ENCODE measurements around the gene HECTD1. TPM values are rescaled to one million over a fixed set of nuclear protein-coding genes. Genes with fewer than 3 reads are reported as not detected.
"Not testable (repeated sequence)": the region's sequence is repeated elsewhere in the genome, so short reads cannot be mapped to it uniquely, and the experiment has no call there.

Gene HECTD1
- total RNA-seq, 2 donors from 2014 or later = 99.1 to 135 TPM

DNA sequence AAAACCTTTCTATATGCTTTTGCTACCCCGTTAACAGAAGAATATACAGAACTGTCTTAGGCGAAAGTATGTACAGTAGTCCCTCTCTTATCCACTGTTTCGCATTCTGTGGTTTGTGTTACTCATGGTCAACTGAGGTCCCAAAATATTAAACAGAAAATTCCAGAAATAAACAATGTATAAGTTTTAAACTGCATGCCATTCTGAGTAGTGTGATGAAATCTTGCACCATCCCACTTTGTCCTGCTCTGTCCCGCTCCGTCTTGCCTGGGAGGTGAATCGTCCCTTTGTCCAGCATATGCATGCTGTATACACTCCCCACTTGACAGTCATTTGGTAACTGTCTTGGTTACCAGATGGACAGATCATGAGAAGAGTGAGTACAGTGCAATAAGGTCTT, 111.3 kb downstream of the HECTD1 start:
- H3K4me3 Mint-ChIP-seq = no peak overlapping the region
- no peak overlapping the region for H3K27ac Mint-ChIP-seq
- H3K36me3 Mint-ChIP-seq = peaks cover 18% of the 10 kb centered on the region
- no peaks in the 10 kb centered on the region for H3K4me1 Mint-ChIP-seq (ENCODE audit: low read depth in 2 of 2)
- no peaks in the 10 kb centered on the region for H3K9me3 Mint-ChIP-seq
- DNase-seq (ENCODE audit: low spot score) (no peak), ATAC-seq (no peak)
- H3K27me3 Mint-ChIP-seq = no peaks in the 10 kb centered on the region

DNA sequence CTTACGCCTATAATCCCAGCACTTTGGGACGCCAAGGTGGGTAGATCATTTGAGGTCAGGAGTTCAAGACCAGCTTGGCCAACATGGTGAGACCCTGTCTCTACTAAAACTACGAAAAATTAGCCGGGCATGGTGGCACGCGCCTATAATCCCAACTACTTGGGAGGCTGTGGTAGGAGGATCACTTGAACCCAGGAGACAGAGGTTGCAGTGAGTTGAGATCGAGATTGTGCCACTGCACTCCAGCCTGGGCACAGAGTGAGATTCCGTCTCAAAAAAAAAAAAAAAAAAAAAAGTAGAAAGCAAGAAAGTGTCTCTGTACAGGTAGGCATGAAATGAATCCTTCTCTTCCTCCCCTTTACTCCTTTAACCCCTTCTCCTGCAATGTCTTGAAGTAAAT, 111.8 kb downstream of the HECTD1 start:
- H3K27me3 Mint-ChIP-seq; DNase-seq (ENCODE audit: low spot score); H3K9me3 Mint-ChIP-seq; H3K4me1 Mint-ChIP-seq (ENCODE audit: low read depth in 2 of 2); ATAC-seq; H3K27ac Mint-ChIP-seq; H3K4me3 Mint-ChIP-seq: not testable (repeated sequence)
- peaks cover 15% of the 10 kb centered on the region for H3K36me3 Mint-ChIP-seq

DNA sequence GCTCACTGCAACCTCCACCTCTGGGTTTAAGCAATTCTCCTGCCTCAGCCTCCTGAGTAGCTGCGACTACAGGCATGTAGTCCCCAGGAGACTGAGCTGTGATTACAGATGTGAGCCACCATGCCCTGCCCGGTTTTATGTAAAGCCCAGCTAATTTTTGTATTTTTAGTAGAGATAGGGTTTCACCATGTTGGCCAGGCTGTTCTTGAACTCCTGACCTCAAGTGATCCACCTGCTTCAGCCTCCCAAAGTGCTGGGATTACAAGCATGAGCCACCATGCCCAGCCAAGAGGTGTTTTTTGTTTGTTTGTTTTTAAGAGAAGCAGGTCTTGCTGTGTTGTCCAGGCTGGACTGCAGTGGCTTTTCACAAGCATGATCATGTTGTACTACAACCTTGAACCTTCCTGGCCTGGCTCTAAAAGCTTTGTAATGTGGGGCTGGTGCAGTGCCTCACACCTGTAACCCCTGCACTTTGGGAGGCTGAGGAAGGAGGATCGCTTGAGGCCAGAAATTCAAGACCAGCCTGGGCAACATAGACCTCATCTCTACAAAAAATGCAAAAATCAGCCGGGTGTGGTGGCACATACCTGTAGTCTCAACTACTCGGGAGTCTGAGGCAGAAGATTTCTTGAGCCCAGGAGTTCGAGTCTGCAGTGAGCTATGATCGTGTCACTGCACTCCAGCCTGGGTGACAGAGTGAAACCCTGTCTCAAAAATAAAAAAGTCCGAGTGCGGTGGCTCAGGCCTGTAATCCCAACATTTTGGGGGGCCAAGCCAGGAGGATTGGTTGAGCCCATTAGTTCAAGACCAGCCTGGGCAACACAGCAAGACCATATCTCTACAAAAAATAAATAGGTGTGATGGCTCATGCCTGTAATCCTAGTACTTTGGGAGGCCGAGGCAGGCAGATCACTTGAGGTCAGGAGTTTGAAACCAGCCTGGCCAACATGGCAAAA, 113.4 kb downstream of the HECTD1 start:
- H3K27me3 Mint-ChIP-seq = not testable (repeated sequence)

DNA sequence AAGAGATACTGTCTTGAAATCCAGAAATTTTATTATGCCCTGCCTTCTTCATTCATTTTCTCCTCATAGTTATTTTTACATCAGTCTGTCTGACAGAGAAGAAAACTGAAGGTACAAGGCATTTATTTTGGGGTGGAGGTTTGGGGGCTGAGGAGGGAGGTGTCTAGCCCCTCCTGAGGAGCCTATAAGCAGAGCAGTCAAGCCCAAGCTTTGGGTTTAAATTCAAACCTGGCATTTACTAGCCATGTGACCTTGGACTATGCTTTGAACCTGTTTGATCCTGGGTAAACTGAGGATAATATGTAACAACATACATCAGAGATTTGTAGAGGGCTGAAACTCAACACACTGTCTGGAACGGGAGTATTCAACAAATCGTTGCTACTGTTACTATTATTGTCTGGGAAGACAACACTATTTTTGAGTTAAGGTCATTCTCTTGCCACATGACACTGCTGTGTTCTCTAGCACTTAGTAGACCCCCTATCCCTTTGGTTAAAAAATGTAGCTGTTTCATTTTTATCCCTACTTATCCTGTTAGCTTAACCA, 115.4 kb downstream of the HECTD1 start:
- no peaks in the 10 kb centered on the region for H3K36me3 Mint-ChIP-seq
- H3K4me1 Mint-ChIP-seq (ENCODE audit: low read depth in 2 of 2) = no peaks in the 10 kb centered on the region
- no peak overlapping the region for H3K27ac Mint-ChIP-seq
- H3K4me3 Mint-ChIP-seq = no peak overlapping the region
- H3K27me3 Mint-ChIP-seq = no peaks in the 10 kb centered on the region
- ATAC-seq = no peak
- no peak for DNase-seq (ENCODE audit: low spot score)
- no peaks in the 10 kb centered on the region for H3K9me3 Mint-ChIP-seq

More for the DNA sequence above, 113.4 kb downstream of the HECTD1 start:
- H3K4me3 Mint-ChIP-seq; H3K36me3 Mint-ChIP-seq; DNase-seq (ENCODE audit: low spot score); H3K9me3 Mint-ChIP-seq; H3K27ac Mint-ChIP-seq; H3K4me1 Mint-ChIP-seq (ENCODE audit: low read depth in 2 of 2); ATAC-seq: not testable (repeated sequence)

GRCh38 chr14:31090883-31091764, 116.5 kb downstream of the HECTD1 start:
- H3K27me3 Mint-ChIP-seq = no peaks in the 10 kb centered on the region
- no peaks in the 10 kb centered on the region for H3K36me3 Mint-ChIP-seq
- no peak overlapping the region for H3K4me3 Mint-ChIP-seq
- DNase-seq (ENCODE audit: low spot score) = no peak
- no peaks in the 10 kb centered on the region for H3K9me3 Mint-ChIP-seq
- H3K4me1 Mint-ChIP-seq (ENCODE audit: low read depth in 2 of 2) = no peaks in the 10 kb centered on the region
- H3K27ac Mint-ChIP-seq = no peak overlapping the region
- no peak for ATAC-seq

GRCh38 chr14:31086466-31086865, 121.1 kb downstream of the HECTD1 start:
- not testable (repeated sequence) for H3K9me3 Mint-ChIP-seq; H3K4me1 Mint-ChIP-seq (ENCODE audit: low read depth in 2 of 2); H3K4me3 Mint-ChIP-seq; H3K27me3 Mint-ChIP-seq; H3K27ac Mint-ChIP-seq; ATAC-seq; DNase-seq (ENCODE audit: low spot score); H3K36me3 Mint-ChIP-seq

DNA sequence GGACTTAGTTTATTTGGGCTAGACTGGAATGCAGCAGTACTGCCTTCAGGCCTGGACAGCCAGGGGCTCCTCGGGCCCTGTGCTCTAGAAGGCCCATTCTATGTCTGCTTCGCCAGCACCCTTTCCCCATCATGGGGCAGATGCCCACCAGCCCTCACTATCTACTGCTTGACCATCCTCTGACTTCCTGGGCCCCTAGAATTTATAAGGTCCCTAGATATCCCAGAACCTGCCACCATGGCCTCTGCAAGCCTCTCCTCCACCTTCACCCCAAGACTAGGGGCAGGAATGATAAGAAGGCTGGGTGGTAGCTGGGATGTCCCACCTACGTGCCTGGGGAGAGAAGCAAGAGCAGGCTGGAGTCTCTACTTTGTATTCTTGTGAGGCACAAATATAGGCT, 122.6 kb downstream of the HECTD1 start:
- Mint-ChIP-seq H3K27me3 (no peaks in the 10 kb centered on the region), H3K4me3 (no peak overlapping the region), H3K4me1 (ENCODE audit: low read depth in 2 of 2) (no peaks in the 10 kb centered on the region), H3K27ac (no peak overlapping the region), H3K9me3 (no peaks in the 10 kb centered on the region), H3K36me3 (no peaks in the 10 kb centered on the region)
- DNase-seq (ENCODE audit: low spot score) = no peak
- ATAC-seq = no peak

- Mint-ChIP-seq H3K4me1 (ENCODE audit: low read depth in 2 of 2) (no peaks in the 10 kb centered on the region), H3K9me3 (no peaks in the 10 kb centered on the region), H3K36me3 (no peaks in the 10 kb centered on the region), H3K27me3 (no peaks in the 10 kb centered on the region), H3K27ac (no peak overlapping the region), H3K4me3 (no peak overlapping the region)
- no peak for ATAC-seq
- DNase-seq (ENCODE audit: low spot score) = no peak
Measured at GRCh38 chr14:31084385-31084784, 123.2 kb downstream of the HECTD1 start.

GRCh38 chr14:31083781-31084180, 123.8 kb downstream of the HECTD1 start:
- Mint-ChIP-seq H3K4me1 (ENCODE audit: low read depth in 2 of 2) (no peaks in the 10 kb centered on the region), H3K4me3 (no peak overlapping the region), H3K9me3 (no peaks in the 10 kb centered on the region), H3K36me3 (no peaks in the 10 kb centered on the region), H3K27ac (no peak overlapping the region), H3K27me3 (no peaks in the 10 kb centered on the region)
- ATAC-seq = no peak
- no peak for DNase-seq (ENCODE audit: low spot score)

- H3K36me3 Mint-ChIP-seq = no peaks in the 10 kb centered on the region
- no peak overlapping the region for H3K4me3 Mint-ChIP-seq
- no peaks in the 10 kb centered on the region for H3K9me3 Mint-ChIP-seq
- H3K4me1 Mint-ChIP-seq (ENCODE audit: low read depth in 2 of 2) = no peaks in the 10 kb centered on the region
- H3K27me3 Mint-ChIP-seq = no peaks in the 10 kb centered on the region
- DNase-seq (ENCODE audit: low spot score) = no peak
- no peak for ATAC-seq
- no peak overlapping the region for H3K27ac Mint-ChIP-seq
Measured at GRCh38 chr14:31080484-31080883, 127.1 kb downstream of the HECTD1 start.

- Mint-ChIP-seq H3K27me3 (no peaks in the 10 kb centered on the region), H3K36me3 (peaks cover 4% of the 10 kb centered on the region), H3K4me1 (ENCODE audit: low read depth in 2 of 2) (no peaks in the 10 kb centered on the region), H3K4me3 (no peak overlapping the region), H3K9me3 (no peaks in the 10 kb centered on the region), H3K27ac (no peak overlapping the region)
- no peak for DNase-seq (ENCODE audit: low spot score)
- no peak for ATAC-seq
Measured at GRCh38 chr14:31080056-31080455, 127.5 kb downstream of the HECTD1 start.

DNA sequence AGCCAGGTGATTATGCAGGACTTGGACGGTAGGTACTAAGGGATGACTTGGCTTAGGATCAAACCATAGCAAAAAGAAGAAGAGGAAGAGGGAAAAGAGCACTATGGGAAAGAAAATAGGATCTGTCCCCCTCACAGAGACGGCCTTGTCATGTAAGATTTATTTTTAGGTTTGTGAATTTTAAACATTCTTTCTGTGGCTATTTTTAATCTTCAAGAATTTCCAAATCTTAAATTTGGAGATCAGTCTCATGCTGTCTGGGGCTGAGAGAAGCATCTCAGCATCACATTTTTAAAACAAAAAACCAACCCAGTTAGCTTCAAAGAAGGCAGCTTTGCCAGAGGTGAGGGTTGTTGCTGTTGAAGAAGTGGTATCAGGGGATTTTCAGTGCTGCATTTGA, 128.8 kb downstream of the HECTD1 start:
- no peaks in the 10 kb centered on the region for H3K4me1 Mint-ChIP-seq (ENCODE audit: low read depth in 2 of 2)
- H3K36me3 Mint-ChIP-seq = peaks cover 6% of the 10 kb centered on the region
- ATAC-seq = no peak

GRCh38 chr14:31075144-31075543, 132.4 kb downstream of the HECTD1 start:
- H3K4me3 Mint-ChIP-seq = no peak overlapping the region
- H3K4me1 Mint-ChIP-seq (ENCODE audit: low read depth in 2 of 2) = no peaks in the 10 kb centered on the region
- DNase-seq (ENCODE audit: low spot score) = no peak
- no peaks in the 10 kb centered on the region for H3K9me3 Mint-ChIP-seq
- no peak for ATAC-seq
- no peak overlapping the region for H3K27ac Mint-ChIP-seq
- no peaks in the 10 kb centered on the region for H3K27me3 Mint-ChIP-seq
- H3K36me3 Mint-ChIP-seq = peaks cover 6% of the 10 kb centered on the region

More for the DNA sequence above, 128.8 kb downstream of the HECTD1 start:
- H3K4me3 Mint-ChIP-seq = no peak overlapping the region
- no peak for DNase-seq (ENCODE audit: low spot score)
- H3K27ac Mint-ChIP-seq = no peak overlapping the region
- H3K27me3 Mint-ChIP-seq = no peaks in the 10 kb centered on the region
- H3K9me3 Mint-ChIP-seq = no peaks in the 10 kb centered on the region

GRCh38 chr14:31071151-31071550, 136.4 kb downstream of the HECTD1 start:
- H3K36me3 Mint-ChIP-seq = peaks cover 6% of the 10 kb centered on the region
- DNase-seq (ENCODE audit: low spot score) = no peak
- H3K27me3 Mint-ChIP-seq = no peaks in the 10 kb centered on the region
- no peak for ATAC-seq
- H3K9me3 Mint-ChIP-seq = no peaks in the 10 kb centered on the region
- no peak overlapping the region for H3K27ac Mint-ChIP-seq
- no peaks in the 10 kb centered on the region for H3K4me1 Mint-ChIP-seq (ENCODE audit: low read depth in 2 of 2)
- no peak overlapping the region for H3K4me3 Mint-ChIP-seq
